HepG2 (cell line): ENCODE results near the gene EGLN2. TPM values are rescaled to one million over a fixed set of nuclear protein-coding genes. Genes with fewer than 3 reads are reported as not detected.

ENCODE experiments used
- ATAC-seq: fragments of 200-7000 bp; cut with Tn5 transposase; 3 replicates; pipeline ENCODE4 v1.9.1; 2020; ENCODE audit warnings: mild to moderate bottlenecking, moderate library complexity
- BruUV-seq: library from RNA; stranded (reverse); fragments of 400-500 nt; replicated peaks from 2 replicates; lab custom pipeline; 2021; lab: Mats Ljungman, UMichigan
- CTCF ChIA-PET: fragments of 300-600 bp; formaldehyde crosslinking; extraction: SDS; loops from one replicate; lab custom pipeline; 2021; ENCODE audit warnings: low total read pairs, inconsistent platforms, low intra/inter-chr PET ratio; lab: Yijun Ruan, JAX
- POLR2A ChIA-PET: fragments of 350-600 bp; sonication (Branson Sonifier 250); formaldehyde crosslinking; loops from one replicate; lab custom pipeline; 2020; ENCODE audit warnings: antibody characterized with exemption, inconsistent platforms; lab: Yijun Ruan, JAX
- DNase-seq: peaks from one replicate; pipeline ENCODE4 v3.0.0-alpha.2; 2015; ENCODE audit warnings: low spot score
- FAIRE-seq: peaks from 3 replicates; lab custom pipeline; 2011; peaks lifted over from hg19 to GRCh38; lab: Jason Lieb, UNC
- H2AFZ ChIP-seq: one replicate; pipeline ENCODE4 v1.6.1; 2011; ENCODE audit warnings: low read length, inconsistent platforms
- H3K27ac ChIP-seq: fragments of 300-600 bp; 3 replicates; pipeline ENCODE4 v1.8.0; 2011; ENCODE audit warnings: mixed run types, mild to moderate bottlenecking, mixed read lengths, low read length, inconsistent platforms; ENCODE audit not compliant: insufficient read depth; ENCODE audit errors: extremely low read length
- H3K27me3 ChIP-seq, 2 experiments: fragments of 200-600 bp in 1 of 2; 2 replicates in 1 of 2; 3 replicates in 1 of 2; pipeline versions ENCODE4 v1.6.0 to v1.8.0; 2011; ENCODE audit warnings: low read length in 2 of 2, mild to moderate bottlenecking in 2 of 2, moderate library complexity in 2 of 2, inconsistent platforms in 1 of 2; ENCODE audit not compliant: insufficient read depth in 2 of 2, control insufficient read depth in 1 of 2
- H3K36me3 ChIP-seq, 2 experiments: fragments of 200-600 bp in 1 of 2; replicated peaks in 1 of 2; 2 replicates in 1 of 2; 3 replicates in 1 of 2; pipeline versions ENCODE4 v1.5.1 to v1.8.0; 2011; ENCODE audit warnings: low read length in 2 of 2, inconsistent platforms in 1 of 2; ENCODE audit not compliant: insufficient read depth in 2 of 2, control insufficient read depth in 1 of 2
- H3K4me1 ChIP-seq: 2 replicates; pipeline ENCODE4 v1.5.1; 2012; ENCODE audit warnings: low read length, inconsistent platforms; ENCODE audit not compliant: insufficient read depth
- H3K4me2 ChIP-seq: 2 replicates; pipeline ENCODE4 v1.6.0; 2011; ENCODE audit warnings: low read depth, low read length, inconsistent platforms
- H3K4me3 ChIP-seq, 3 experiments: fragments of 200-600 bp in 1 of 3; sonication (generic), shearing (Covaris generic) in 1 of 3; replicated peaks in 1 of 3; 2 replicates each; pipeline ENCODE4 v1.5.1; 2011 to 2016; ENCODE audit warnings: low read length in 3 of 3, inconsistent platforms in 2 of 3, low read depth in 2 of 3, mild to moderate bottlenecking in 2 of 3, control low read depth in 1 of 3, mixed read lengths in 1 of 3; ENCODE audit not compliant: insufficient read depth in 1 of 3
- H3K79me2 ChIP-seq: one replicate; pipeline ENCODE4 v1.6.1; 2011; ENCODE audit warnings: low read length, inconsistent platforms; ENCODE audit not compliant: insufficient read depth
- H3K9ac ChIP-seq: 2 replicates; pipeline ENCODE4 v1.6.0; 2011; ENCODE audit warnings: mild to moderate bottlenecking, low read depth, low read length, inconsistent platforms; ENCODE audit not compliant: insufficient read depth
- H3K9me3 ChIP-seq: 2 replicates; pipeline ENCODE4 v1.5.1; 2012; ENCODE audit warnings: mild to moderate bottlenecking, low read length
- H4K20me1 ChIP-seq: 2 replicates; pipeline ENCODE4 v1.6.0; 2011; ENCODE audit warnings: inconsistent platforms, mild to moderate bottlenecking, low read length, moderate library complexity; ENCODE audit not compliant: insufficient read depth
- GABPA ChIP-seq, 2 experiments: IDR thresholded peaks; 2 replicates each; pipeline ENCODE4 v1.6.1; 2011 to 2016; ENCODE audit warnings: low read depth in 2 of 2, low read length in 1 of 2, missing biosample characterization in 1 of 2, missing genetic modification characterization in 1 of 2
- JUN ChIP-seq: sonication (generic); formaldehyde crosslinking; IDR thresholded peaks from 2 replicates; pipeline ENCODE4 v1.4.0; 2020; ENCODE audit warnings: mild to moderate bottlenecking, missing genetic modification reagents
- RFX5 ChIP-seq: IDR thresholded peaks from 2 replicates; pipeline ENCODE4 v1.6.1; 2011; ENCODE audit warnings: low read depth, low read length, improper control_type of control experiment
- TEAD3 ChIP-seq: optimal IDR thresholded peaks from 2 replicates; pipeline ENCODE3; 2016; ENCODE audit warnings: borderline replicate concordance
- WGBS: methylation state at CpG from one replicate; pipeline ENCODE4 v1.1.6; 2017; ENCODE audit warnings: low lambda C conversion rate; 5-methylcytosine and 5-hydroxymethylcytosine counted together
- in situ Hi-C: cut with HindIII; loops from 2 replicates; pipeline ENCODE4 v1.10.0; 2017; ENCODE audit warnings: low pct_unique_long_range_greater_than_20kb; ENCODE audit not compliant: extremely low pct_ligation_motif_present
- intact Hi-C: fragments of 100-400 bp; cut with micrococcal nuclease; formaldehyde crosslinking; loops from one replicate; pipeline ENCODE4 v1.10.0; 2022; ENCODE audit not compliant: unreplicated experiment
- polyA plus RNA-seq, 8 experiments: library from polyadenylated mRNA; depleted of rRNA in 3 of 8; stranded (reverse) in 7 of 8; unstranded in 1 of 8; fragments of >200 nt; fragmentation: Illumina TruSeq in 4 of 8; extraction: Trizol in 4 of 8; gene quantifications; 2 replicates each; pipeline versions ENCODE4 v1.2.1 to v1.2.3, GENCODE V29; 2011 to 2016; ENCODE audit warnings: low read depth in 4 of 8, missing spikeins in 1 of 8, mixed read lengths in 1 of 8; ENCODE audit not compliant: insufficient read depth in 1 of 8
- total RNA-seq, 5 experiments: library from RNA; depleted of rRNA; stranded (reverse); fragments of >200 nt; fragmentation: Illumina TruSeq; extraction: Trizol; gene quantifications; 2 replicates each; pipeline ENCODE4 v1.2.3, GENCODE V29; 2016; ENCODE audit warnings: low read depth in 1 of 5
- TF ChIP-seq, protein P1 (sequence below): sonication (generic); formaldehyde crosslinking; conservative IDR thresholded peaks from 2 replicates; pipeline ENCODE4 v1.4.0; 2020; ENCODE audit warnings: mild to moderate bottlenecking, missing genetic modification reagents, moderate library complexity

EGLN2 gene
- total and polyA plus RNA-seq, 2 of the 13 experiments (the other 11 are each of a cell fraction or from before 2014, with no cell fraction given), result 16.5 to 40.8 TPM

DNA sequence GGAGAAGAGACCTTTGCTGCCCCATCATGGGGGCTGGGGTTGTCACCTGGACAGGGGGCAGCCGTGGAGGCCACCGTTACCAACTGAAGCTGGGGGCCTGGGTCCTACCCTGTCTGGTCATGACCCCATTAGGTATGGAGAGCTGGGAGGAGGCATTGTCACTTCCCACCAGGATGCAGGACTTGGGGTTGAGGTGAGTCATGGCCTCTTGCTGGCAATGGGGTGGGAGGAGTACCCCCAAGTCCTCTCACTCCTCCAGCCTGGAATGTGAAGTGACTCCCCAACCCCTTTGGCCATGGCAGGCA is 9.0 kb downstream of the EGLN2 start (continued):
- TF ChIP-seq, protein P1, sequence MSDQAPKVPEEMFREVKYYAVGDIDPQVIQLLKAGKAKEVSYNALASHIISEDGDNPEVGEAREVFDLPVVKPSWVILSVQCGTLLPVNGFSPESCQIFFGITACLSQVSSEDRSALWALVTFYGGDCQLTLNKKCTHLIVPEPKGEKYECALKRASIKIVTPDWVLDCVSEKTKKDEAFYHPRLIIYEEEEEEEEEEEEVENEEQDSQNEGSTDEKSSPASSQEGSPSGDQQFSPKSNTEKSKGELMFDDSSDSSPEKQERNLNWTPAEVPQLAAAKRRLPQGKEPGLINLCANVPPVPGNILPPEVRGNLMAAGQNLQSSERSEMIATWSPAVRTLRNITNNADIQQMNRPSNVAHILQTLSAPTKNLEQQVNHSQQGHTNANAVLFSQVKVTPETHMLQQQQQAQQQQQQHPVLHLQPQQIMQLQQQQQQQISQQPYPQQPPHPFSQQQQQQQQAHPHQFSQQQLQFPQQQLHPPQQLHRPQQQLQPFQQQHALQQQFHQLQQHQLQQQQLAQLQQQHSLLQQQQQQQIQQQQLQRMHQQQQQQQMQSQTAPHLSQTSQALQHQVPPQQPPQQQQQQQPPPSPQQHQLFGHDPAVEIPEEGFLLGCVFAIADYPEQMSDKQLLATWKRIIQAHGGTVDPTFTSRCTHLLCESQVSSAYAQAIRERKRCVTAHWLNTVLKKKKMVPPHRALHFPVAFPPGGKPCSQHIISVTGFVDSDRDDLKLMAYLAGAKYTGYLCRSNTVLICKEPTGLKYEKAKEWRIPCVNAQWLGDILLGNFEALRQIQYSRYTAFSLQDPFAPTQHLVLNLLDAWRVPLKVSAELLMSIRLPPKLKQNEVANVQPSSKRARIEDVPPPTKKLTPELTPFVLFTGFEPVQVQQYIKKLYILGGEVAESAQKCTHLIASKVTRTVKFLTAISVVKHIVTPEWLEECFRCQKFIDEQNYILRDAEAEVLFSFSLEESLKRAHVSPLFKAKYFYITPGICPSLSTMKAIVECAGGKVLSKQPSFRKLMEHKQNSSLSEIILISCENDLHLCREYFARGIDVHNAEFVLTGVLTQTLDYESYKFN (CRISPR knock-in tag), result no peak
- TF ChIP-seq TEAD3 (CRISPR knock-in tag) (no peak), RFX5 (no peak)

DNA sequence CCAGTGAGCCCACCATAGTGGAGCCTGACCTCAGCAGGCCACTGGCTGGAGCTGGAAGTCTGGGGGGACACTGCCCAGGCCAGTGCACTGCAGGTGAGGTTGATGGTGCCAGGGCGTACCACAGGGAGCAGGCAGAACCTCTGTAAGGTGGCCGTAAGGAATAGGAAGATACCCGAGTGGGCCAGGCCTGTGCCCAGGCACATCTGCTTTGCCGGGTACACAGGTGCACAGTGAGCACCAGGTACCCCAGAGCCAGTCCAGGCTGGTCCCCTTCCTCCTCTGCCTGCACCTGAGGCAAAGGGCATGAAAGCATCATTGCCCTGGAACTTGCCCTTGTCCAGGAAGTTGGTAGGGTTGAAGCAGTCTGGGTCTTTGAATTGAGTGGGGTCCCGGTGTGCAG is 9.5 kb downstream of the EGLN2 start:
- Histone ChIP-seq H2AFZ (no peak overlapping the region), H3K9me3 (no peaks in the 10 kb centered on the region), H3K79me2 (peaks cover 9% of the 10 kb centered on the region), H3K27me3 (no peaks in the 10 kb centered on the region; a peak in 1 of 5 replicates), H3K27ac (no peak overlapping the region), H3K4me2 (no peak overlapping the region), H3K4me1 (peaks cover 16% of the 10 kb centered on the region), H4K20me1 (peaks cover 11% of the 10 kb centered on the region; the same call in 1 of the 2 replicates), H3K4me3 (no peak overlapping the region), H3K36me3 (peaks cover 12 to 29% of the 10 kb centered on the region in 2 experiments; a peak in 4 of 5 replicates), H3K9ac (no peak overlapping the region)
- BruUV-seq, result no TSS peak
- no peak for FAIRE-seq
- ATAC-seq, result no peak
- peak; percentile 16; the same call in 1 of the 2 replicates for TF ChIP-seq GABPA (IDR thresholded peaks at IDR 0.05; ENCODE audit: low read depth, low read length)
- no peak for TF ChIP-seq GABPA (CRISPR knock-in tag; IDR thresholded peaks at IDR 0.05; ENCODE audit: low read depth)
- TF ChIP-seq JUN (CRISPR knock-in tag), result no peak
- in situ Hi-C loops (loop anchor here (5.0 kb wide), 2 partner anchors 56 to 146 kb away; partner anchors contain the start of genes ACTMAP and SNRPA), intact Hi-C loops (loop anchor here (5.0 kb wide), 2 partner anchors 91 to 146 kb away; partner anchors contain the start of genes COQ8B and ITPKC)
- ChIA-PET POLR2A (interaction anchor here (2.5 to 3.1 kb wide), 2 partner anchors 10 to 31 kb away, joined by 10 to 21 read pairs; partner anchors contain the start of genes EGLN2 and RAB4B), CTCF (no interaction called here)
- no peak for DNase-seq
- 96% methylated on average over 5 of the region's 5 CpGs for WGBS
